ENCODE data around the gene SELENOI. TPM values are rescaled to one million over a fixed set of nuclear protein-coding genes. Genes with fewer than 3 reads are reported as not detected.
A peak's percentile ranks its signal among the peaks of the same experiment; 100 is the strongest.
"Not testable (repeated sequence)": the region's sequence is repeated elsewhere in the genome, so short reads cannot be mapped to it uniquely, and the experiment has no call there.

SELENOI gene
- total RNA-seq, 1 experiment from 2014 or later = 15.2 TPM

GRCh38 chr2:26324903-26325302 lies 21.0 kb upstream of the SELENOI start:
- DNase-seq (ENCODE audit: low spot score) = no peak
- in situ Hi-C loops (cut with HindIII; ENCODE audit: low sequenced_read_pairs) = no loop called here

DNA sequence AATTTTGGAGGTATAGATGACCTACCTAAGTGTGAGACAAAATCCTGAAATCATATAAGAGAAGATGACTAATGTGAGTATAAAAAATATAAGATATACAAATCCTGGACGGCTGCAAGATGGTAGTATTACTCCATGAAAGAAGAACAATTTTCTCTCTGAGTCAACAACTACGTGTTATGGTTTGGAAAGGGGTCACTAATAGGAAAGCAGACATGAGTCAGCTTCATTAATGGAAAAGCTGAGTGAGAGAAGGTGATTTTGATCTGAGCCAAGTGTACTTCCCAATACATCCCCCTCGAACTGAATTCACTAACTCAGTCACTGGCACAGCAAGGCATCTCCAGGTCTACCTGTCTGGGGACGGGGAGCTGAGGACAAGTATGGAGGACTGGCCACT lies 20.1 kb upstream of the SELENOI start:
- in situ Hi-C loops (cut with HindIII; ENCODE audit: low sequenced_read_pairs) = no loop called here

DNA sequence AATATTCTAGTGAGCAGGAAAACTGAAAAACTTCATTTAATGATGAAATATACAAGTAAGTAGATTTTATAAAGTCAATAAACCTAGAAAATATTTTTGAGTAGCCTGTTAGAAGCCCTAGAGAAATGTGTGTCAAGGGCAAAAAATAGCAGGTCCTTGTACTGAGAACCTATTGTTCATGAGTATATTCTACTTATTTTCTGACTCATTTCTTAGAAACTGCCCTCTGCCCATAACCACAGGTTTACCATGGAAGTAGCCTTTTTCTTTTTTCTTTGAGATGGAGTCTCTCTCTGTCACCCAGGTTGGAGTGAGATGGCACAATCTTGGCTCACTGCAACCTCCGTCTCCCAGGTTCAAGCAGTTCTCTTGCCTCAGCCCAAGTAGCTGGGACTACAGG lies 19.4 kb upstream of the SELENOI start:
- in situ Hi-C loops (cut with HindIII; ENCODE audit: low sequenced_read_pairs) = no loop called here
- DNase-seq (ENCODE audit: low spot score) = no peak

More for the DNA sequence above, 20.1 kb upstream of the SELENOI start:
- DNase-seq (ENCODE audit: low spot score) = no peak

DNA sequence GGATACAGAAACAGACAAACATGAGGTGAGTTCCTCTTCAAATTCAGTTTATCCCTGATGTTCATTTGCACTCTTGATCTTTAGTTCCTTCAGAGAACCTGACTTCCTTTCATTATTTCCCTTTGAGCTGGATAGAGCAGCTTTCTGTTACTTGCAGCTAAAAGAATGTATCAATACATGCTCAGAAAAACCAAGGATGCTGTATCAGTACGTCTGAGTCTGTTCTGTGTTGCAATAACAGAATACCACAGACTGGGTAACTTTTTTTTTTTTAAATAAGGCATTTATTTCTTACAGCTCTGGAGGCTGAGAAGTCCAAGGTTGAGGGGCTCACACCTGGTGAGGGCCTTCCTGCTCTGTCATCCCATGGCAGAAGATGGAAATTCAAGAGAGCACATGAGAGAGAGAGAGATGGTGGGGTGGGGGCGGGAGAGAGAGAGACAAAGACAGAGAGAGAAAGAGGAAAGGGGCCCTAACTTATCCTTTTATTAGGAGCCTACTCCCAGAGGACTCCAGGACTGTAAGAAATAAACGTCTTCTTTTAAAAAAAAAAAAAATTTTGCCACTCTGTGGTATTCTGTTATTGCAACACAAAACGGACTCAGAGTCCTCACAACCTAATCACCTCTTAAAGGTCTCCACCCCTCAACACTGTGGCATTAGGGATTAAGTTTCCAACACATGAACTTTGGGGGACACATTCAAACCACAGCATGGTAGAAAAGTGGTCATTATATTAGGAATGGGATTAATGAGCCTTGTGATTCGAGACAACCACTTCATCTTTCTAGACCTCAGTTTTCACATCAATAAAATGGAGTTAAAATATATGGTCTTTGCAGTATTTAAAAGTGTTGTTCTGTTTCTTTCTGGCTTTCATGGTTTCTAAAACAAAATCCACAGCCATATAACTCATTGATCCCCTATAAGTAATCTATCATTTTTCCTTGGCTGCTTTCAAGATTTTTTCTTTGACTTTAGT lies 18.4 kb upstream of the SELENOI start:
- no peak for DNase-seq (ENCODE audit: low spot score)
- in situ Hi-C loops (cut with HindIII; ENCODE audit: low sequenced_read_pairs) = no loop called here

- DNase-seq (ENCODE audit: low spot score); in situ Hi-C loops (cut with HindIII; ENCODE audit: low sequenced_read_pairs): not testable (repeated sequence)
Measured at GRCh38 chr2:26329083-26329482, 16.9 kb upstream of the SELENOI start.

DNA sequence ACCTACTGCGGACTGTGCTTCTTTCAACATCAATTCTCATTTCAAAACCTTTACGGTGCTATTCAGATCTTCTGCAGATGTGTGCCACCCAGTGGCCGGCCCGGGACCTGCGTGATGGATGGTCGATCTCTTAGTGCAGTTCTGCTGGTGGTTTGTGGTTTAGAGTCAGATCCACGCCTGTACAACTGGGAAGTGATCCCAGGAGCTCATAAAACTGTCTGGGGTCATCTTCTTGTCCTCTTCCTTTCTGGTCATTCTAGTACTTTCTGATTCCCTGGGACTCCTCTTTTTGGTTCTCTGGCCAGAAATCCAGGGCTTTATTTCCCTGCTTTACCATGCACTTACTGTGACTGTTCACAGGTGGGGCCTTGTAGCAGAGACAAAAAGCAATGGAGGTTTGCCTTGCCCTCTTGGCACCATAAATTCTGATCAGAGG lies 15.8 kb upstream of the SELENOI start:
- DNase-seq (ENCODE audit: low spot score) = peak; percentile 87

GRCh38 chr2:26330604-26331003 lies 15.3 kb upstream of the SELENOI start:
- in situ Hi-C loops (cut with HindIII; ENCODE audit: low sequenced_read_pairs) = no loop called here
- DNase-seq (ENCODE audit: low spot score) = no peak

More for the DNA sequence above, 15.8 kb upstream of the SELENOI start:
- in situ Hi-C loops (cut with HindIII; ENCODE audit: low sequenced_read_pairs) = no loop called here

- in situ Hi-C loops (cut with HindIII; ENCODE audit: low sequenced_read_pairs); DNase-seq (ENCODE audit: low spot score): not testable (repeated sequence)
Measured at GRCh38 chr2:26331321-26331720, 14.6 kb upstream of the SELENOI start.

DNA sequence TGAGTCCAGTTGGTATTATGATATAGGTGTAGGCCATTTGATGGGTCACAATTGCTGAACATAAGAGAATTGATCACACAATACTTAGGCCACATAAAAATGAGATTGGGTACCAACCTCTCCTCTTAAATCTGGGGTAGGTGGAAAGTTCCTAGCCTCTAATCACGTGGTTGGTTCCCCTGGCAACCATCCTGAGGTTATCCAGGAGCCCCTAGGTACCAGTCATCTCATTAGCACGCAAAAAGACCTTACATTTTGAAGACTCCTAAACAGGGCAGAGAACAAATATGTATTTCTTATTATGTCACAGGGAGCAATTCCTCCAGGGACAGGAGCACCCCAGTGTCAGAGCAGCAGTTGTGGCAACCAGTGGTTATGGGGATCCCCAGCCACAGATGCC lies 12.7 kb upstream of the SELENOI start:
- no peak for DNase-seq (ENCODE audit: low spot score)
- in situ Hi-C loops (cut with HindIII; ENCODE audit: low sequenced_read_pairs) = no loop called here

- in situ Hi-C loops (cut with HindIII; ENCODE audit: low sequenced_read_pairs) = no loop called here
- no peak for DNase-seq (ENCODE audit: low spot score)
Measured at GRCh38 chr2:26335231-26335630, 10.7 kb upstream of the SELENOI start.

DNA sequence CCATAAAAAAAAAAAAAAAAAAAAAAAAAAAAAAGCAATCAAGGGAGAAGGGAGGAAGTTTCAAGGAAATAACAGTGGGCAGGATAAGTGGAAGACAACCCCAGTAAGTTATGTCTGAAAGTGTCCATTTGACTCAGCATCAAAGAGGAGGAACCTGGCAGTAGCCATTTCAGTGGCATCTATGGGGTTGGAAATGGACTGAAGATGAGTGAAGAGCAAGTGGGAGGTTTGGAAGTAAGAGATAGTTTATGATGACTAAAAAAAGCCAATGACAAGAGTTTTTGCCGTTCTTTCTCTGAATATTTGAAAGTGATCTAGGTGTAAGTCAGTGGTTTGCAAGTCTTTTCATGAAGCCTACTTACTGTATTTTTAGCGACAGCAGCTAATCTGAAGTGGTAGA lies 9.2 kb upstream of the SELENOI start:
- no peak for DNase-seq (ENCODE audit: low spot score)
- in situ Hi-C loops (cut with HindIII; ENCODE audit: low sequenced_read_pairs) = no loop called here

DNA sequence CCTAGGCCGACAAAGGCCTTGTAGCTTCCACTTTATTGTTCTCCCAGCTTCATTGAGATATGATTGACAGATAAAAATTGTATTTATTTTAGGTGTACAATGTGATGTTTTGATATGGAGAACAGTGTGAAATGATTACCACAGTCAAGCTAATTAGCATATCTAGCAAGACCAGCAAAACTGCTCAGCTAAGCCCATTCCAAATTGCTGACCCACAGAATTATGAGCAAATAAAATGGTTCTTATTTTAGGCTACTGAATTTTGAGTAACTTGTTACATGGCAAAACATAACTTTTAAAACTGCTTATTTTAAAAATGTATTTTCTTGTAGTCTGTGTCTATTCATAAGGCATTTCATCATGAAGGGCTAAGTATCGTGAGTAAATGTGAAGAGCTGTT lies 8.6 kb upstream of the SELENOI start:
- DNase-seq (ENCODE audit: low spot score) = no peak
- in situ Hi-C loops (cut with HindIII; ENCODE audit: low sequenced_read_pairs) = no loop called here

- no peak for DNase-seq (ENCODE audit: low spot score)
- in situ Hi-C loops (cut with HindIII; ENCODE audit: low sequenced_read_pairs) = no loop called here
Measured at GRCh38 chr2:26340831-26341230, 5.1 kb upstream of the SELENOI start.

GRCh38 chr2:26344581-26345282 lies 1.2 kb upstream of the SELENOI start:
- no peak for DNase-seq (ENCODE audit: low spot score)
- in situ Hi-C loops (cut with HindIII; ENCODE audit: low sequenced_read_pairs) = no loop called here

GRCh38 chr2:26345283-26345544 lies 729 bp upstream of the SELENOI start:
- DNase-seq (ENCODE audit: low spot score) = no peak
- in situ Hi-C loops (cut with HindIII; ENCODE audit: low sequenced_read_pairs) = no loop called here

DNA sequence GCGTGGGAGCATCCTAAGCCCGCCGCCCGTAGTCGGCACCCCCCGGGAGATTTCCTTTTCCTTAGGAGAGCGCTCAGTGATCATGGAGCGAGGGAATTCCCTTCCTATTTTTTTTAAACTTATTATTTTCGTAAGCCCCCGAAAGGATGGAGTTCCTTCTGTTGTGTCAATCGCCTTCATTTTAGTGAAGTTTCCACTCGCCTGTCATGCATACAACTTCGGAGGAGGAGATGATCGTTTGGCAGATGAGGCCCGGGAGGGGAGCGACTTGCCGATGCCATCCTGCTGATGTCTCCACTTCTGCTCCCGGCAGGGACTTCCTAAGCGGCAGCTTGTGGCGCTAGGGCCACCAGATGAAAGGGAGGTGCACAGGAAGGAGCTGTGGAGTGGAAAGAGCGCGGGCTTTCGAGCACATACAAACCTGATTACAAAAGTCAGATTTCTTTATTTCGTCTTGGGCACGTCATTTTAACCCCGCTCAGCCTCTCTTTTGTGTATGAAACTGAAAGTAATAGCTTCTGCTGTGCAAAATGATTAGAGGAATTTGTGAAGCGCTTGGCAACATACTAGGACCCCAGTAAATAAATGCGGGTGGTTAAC lies 611 bp downstream of the SELENOI start, which contains the start of gene ADGRF3:
Gene ADGRF3 (minus strand): TSS at position 336 of the 600 bp plus-strand sequence. CDS start 555 bp downstream, outside the sequence.
- peak; percentile 87 for DNase-seq (ENCODE audit: low spot score)
- in situ Hi-C loops (cut with HindIII; ENCODE audit: low sequenced_read_pairs) = no loop called here

DNA sequence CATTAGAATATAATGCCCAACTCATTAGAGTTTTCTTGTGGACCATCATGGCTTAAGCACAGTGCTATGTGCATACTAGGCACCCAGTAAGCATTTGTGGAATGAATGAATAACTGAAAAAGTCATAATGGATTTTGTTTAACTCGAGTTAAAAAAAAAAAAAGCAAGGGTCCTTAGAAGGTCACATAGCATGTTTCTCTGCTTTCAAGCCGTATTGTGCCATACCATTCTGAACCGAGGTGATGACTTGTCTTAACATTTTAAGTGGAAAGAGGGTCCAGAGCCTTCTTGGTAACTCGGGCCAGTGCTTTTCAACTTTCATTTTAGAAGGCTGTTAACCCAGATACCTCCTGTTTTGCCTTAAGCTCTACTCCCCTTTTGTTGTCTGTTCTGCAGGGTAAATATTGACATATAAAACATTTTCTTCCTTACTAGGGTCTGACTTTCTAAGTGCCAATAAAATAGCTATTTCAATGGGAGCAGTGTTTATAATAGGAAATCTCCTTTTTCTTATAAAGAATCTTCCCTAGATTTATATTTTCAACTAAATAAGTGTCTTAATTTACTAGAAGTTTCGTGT lies 1.4 kb downstream of the SELENOI start:
- DNase-seq (ENCODE audit: low spot score) = no peak
- in situ Hi-C loops (cut with HindIII; ENCODE audit: low sequenced_read_pairs) = no loop called here

DNA sequence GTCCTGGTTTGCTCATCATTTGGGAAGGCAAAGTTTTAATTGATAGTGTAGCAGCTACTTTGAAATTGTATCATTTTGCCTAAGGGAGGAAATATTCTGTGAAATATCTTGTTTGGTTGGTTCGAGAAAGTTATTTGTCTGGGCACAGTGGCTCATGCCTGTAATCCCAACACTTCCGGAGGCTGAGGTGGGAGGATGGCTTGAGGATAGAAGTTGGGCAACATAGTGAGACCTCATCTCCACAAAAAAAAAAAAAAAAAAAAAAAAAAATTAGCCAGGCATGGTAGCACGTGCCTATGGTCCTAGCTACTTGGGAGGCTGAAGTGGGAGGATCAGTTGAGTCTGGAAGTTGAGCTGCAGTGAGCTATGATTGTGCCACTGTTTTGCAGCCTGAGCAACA lies 3.7 kb downstream of the SELENOI start:
- no peak for DNase-seq (ENCODE audit: low spot score)
- in situ Hi-C loops (cut with HindIII; ENCODE audit: low sequenced_read_pairs) = no loop called here

DNA sequence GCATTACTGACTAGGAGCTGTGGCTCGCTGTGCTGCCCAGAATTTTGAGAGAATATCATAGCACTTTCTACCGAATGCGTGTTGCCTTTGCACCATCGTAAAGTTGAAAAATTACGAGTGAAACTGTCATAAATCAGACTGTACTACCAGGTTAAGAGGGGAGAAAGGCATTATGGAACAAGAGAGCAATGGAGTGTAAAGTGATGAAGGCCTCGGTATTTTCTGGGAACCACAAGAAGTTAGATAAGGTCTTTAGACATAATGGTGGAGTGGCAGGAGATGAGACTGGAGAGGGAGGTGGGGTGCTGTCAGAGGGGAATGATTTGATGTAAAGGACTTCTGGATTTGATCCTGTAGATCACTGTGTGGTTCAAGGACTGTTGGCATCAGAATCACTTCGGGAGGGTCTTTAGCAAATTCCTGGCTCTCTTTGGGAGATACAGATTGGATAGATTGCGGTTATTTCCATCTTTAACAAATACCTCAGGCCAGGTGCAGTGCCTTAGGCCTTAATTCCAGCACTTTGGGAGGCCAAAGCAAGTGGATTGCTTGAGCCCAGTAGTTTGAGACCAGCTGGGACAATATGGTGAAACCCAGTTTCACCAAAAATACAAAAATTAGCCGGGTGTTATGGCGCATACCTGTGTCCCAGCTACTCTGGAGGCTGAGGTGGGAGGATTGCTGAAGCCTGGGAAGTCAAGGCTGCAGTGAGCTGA lies 5.6 kb downstream of the SELENOI start:
- in situ Hi-C loops (cut with HindIII; ENCODE audit: low sequenced_read_pairs) = no loop called here
- DNase-seq (ENCODE audit: low spot score) = no peak
